GM18951 (cell line): ENCODE measurements around the gene GYG2.

Experiments used
- POLR2A ChIP-seq: IDR thresholded peaks from 4 replicates; pipeline ENCODE4 v1.6.1; 2011; ENCODE audit warnings: mild to moderate bottlenecking; ENCODE audit not compliant: insufficient read length, insufficient read depth; ENCODE audit errors: extremely low read depth
- in situ Hi-C: fragments of 300-500 bp; cut with MboI; formaldehyde crosslinking; loops from one replicate; pipeline ENCODE4 v1.12.0; 2022; ENCODE audit warnings: low sequenced_read_pairs, mixed read lengths, inconsistent platforms; ENCODE audit not compliant: unreplicated experiment

Gene GYG2

DNA sequence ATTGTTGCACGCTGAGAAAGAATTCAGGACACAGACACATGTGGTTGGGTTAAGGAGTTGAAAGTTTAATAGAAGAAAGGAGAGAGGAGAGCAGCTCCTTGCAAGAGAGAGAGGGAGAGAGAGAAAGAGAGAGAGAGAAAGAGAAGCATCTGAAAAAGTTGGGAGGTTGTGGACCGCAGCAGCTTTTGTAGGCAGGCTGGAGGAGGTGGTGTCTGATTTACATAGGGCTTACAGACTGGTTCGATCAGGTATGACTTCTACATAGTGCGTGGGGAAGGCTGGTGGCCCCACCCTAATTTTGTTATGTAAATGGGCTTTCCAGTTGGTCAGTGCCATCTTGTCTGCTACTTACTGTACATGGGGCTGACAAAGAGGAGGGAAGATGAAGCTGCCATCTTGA, 27.5 kb upstream of the GYG2 start:
- in situ Hi-C loops, result loop anchor here (25.0 kb wide), 1 partner anchor 1139 kb away; no protein-coding TSS in a partner anchor
- no peak for TF ChIP-seq POLR2A

DNA sequence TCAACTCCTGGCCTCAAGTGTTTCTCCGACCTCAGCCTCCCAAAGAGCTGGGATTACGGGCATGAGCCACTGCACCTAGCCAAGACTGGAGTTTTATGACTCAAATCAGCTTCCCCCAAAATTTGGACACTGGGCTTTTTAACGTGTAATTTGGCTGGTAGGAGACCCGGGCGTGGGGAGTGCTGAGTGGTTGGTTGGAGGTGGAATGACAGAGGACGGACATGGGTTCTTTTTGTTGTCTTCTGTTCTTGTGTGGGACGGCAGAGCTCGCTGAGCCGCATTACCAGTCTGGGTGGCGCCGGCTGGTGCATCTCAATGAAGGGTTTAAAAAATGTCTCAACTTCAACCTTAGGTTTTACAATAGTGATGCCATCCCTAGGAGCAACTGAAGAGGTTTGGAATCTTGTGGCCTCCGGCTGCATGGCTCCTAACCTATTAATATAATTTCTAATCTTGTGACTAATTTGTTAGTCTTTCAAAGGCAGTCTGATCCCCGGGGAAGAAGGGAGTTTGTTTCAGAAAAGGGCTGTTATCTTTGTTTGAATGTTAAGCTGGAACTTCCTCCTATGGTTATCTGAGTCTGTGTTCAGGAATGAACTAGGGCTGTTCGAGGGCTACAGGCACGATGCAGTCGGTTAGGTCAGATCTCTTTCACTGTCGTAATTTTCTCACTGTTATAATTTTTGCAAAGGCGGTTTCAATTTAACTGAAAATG, 26.2 kb upstream of the GYG2 start:
- in situ Hi-C loops, result loop anchor here (25.0 kb wide), 1 partner anchor 1140 kb away; no protein-coding TSS in a partner anchor

GRCh38 chrX:2803486-2803885, 25.2 kb upstream of the GYG2 start:
- in situ Hi-C loops, result loop anchor here (25.0 kb wide), 1 partner anchor 1141 kb away; no protein-coding TSS in a partner anchor

DNA sequence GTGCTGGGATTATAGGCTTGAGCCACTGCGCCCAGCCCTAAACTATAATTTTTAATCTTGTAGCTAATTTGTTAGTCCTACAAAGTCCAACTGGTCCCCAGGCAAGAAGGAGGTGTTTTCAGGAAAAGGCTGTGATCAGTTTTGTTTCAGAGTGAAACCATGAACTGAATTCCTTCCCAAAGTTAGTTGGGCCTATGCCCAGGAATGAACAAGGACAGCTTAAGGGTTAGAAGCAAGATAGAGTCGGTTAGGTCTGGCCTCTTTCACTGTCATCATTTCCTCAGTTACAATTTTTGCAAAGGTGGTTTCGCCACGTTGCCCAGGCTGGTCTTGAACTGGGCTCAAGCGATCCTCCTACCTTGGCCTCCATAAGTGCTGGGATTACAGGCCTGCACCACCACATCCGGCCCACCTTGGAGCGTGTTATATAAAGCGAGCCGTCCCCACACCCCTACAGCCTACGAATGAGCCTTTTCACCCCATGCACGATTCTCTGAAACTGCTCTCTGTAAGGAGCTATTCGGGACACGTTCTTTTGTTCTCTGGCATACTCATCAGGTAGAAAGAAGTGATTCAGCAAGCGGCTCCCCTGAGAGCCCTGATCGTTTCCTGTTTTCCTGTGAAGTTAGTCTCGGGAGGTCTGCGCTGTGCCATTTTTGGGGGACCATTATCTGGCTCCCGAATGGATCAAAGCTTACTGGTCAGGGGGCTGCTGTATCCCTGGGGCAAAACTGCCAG, 24.5 kb upstream of the GYG2 start:
- in situ Hi-C loops, result loop anchor here (25.0 kb wide), 1 partner anchor 1142 kb away; no protein-coding TSS in a partner anchor

DNA sequence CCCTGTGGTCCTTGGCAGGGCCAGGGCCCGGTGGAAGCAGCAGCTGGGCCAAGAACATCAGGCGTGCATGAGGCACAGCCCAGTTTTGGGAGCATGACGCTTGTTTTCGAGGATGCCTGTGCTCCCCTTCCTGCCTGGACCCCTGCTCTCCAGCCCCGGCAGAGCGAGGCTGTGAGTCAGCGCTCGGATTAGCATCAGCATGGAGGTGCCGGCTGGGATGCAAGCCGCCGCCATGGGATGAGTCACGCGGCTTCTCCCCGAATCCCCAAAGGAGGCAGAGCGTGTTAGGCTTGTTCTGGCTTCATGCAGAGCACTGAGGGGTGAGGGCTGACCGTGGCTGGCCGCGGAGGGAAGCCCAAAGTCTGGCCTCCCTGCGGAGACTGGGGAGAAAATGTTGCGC, 23.9 kb upstream of the GYG2 start:
- in situ Hi-C loops, result loop anchor here (25.0 kb wide), 1 partner anchor 1143 kb away; no protein-coding TSS in a partner anchor

- no peak for TF ChIP-seq POLR2A
- in situ Hi-C loops, result loop anchor here (5.0 to 25.0 kb wide), 2 partner anchors 159 to 1149 kb away; no protein-coding TSS in a partner anchor
Observed at GRCh38 chrX:2811271-2811670, 17.5 kb upstream of the GYG2 start.

- in situ Hi-C loops, result loop anchor here (5.0 to 25.0 kb wide), 2 partner anchors 160 to 1150 kb away; no protein-coding TSS in a partner anchor
Observed at GRCh38 chrX:2812161-2812907, 16.4 kb upstream of the GYG2 start.

DNA sequence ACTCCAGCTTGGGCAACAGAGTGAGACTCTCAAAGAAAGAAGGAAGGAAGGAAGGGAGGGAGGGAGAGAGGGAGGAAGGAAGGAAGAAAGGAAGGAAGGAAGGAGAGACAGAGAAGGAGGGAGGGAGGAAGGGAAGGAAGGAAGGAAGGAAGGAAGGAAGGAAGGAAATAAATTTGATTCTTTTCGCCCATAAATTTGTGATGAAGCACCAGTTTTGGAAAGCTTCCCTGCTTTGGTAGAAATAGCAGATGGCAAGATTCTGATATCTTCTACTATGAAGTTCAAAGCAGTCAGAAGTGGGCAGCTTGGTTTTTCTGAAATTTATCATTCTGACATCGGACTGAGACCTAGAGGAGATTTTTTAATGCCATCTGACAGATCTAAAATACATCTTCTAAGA, 11.7 kb upstream of the GYG2 start:
- no peak for TF ChIP-seq POLR2A
- in situ Hi-C loops, result loop anchor here (25.0 kb wide), 1 partner anchor 1155 kb away; no protein-coding TSS in a partner anchor

DNA sequence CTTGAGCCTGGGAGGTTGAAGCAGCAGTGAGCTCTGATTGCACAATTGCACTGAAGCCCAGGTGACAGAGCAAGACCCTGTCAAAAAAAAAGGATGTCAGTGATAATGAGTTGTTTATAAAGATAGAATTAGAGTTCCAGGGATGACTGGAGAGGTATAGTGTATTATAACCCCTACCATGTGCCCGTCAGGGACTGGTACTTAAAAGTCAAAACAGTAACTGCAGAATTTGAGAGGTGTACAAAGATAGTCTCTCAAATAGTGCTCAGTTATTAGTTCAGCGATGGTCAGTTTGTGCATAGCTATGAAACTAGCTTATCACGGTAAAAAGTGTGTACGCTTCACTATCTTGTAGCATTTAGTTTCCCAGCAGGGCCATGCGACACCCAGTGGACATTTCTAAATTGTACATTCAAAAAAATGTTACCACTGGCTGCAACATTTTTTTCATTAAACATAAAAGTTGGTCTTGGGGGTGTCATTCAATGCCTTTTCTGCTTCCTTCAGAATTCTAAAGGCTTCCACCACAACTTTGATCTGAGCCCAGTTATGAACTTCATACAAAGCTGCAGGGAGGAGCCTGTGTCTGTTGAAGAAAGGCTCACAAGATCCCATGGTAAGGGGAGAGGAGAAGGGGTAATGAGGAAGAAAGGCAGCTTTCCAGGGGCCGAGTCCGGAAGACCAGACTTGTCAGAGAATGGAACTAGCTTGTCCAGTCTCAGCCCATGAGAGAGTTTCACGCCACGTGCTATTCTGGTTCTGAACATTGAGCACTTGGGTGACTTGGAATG, 9.2 kb upstream of the GYG2 start:
- TF ChIP-seq POLR2A, result no peak

GRCh38 chrX:2820136-2820771, 8.5 kb upstream of the GYG2 start:
- in situ Hi-C loops, result loop anchor here (25.0 kb wide), 1 partner anchor 1158 kb away; no protein-coding TSS in a partner anchor
- TF ChIP-seq POLR2A, result no peak

More for the DNA sequence above, 9.2 kb upstream of the GYG2 start:
- in situ Hi-C loops, result loop anchor here (25.0 kb wide), 1 partner anchor 1157 kb away; no protein-coding TSS in a partner anchor

DNA sequence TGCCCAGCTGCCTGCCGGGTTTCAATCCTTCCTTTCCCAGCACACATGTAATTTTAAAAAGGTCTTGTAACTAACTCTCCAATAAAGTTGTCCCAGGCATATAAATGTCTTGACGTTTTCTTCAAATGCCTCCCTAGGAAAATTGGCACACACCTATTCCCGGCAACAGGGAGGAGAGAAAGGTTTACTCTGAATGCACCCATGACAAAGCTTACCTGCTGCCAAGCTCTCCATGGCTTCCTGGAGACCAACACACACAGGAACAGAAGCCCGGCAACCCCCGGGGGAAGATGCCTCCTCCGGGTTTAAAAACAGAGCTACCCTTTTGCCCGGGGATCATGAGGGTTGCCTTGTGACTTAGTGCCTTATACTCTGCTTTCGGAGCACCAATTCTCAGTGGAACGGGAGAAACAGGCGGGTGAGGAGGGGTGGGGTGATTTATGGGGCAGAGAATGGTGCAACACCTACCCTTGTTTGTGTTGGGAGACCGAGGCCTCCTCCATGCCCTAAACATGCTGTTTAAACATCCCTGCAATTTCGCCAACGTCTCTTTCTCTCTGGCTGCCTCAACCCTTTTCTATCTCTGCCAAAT, 4.8 kb upstream of the GYG2 start:
- TF ChIP-seq POLR2A, result no peak
- in situ Hi-C loops, result loop anchor here (25.0 kb wide), 1 partner anchor 1162 kb away; no protein-coding TSS in a partner anchor

DNA sequence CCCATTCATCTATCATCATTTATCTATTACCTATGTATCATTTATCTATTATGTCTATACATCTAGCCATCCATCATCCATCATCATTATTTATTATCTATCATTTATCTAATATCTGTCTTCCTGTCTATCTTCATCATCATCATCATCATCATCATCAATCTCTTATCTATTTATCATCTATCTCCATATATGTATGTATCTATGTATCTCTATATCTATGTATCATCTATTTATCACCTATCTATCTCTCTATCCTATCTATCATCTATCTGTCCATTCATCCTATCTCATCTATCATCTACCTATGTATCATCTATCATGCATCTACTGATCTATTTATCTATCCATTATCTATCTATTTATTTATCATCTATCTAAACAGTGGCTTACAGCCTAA, 3.8 kb upstream of the GYG2 start:
- in situ Hi-C loops, result loop anchor here (25.0 kb wide), 1 partner anchor 1163 kb away; no protein-coding TSS in a partner anchor
- TF ChIP-seq POLR2A, result no peak

DNA sequence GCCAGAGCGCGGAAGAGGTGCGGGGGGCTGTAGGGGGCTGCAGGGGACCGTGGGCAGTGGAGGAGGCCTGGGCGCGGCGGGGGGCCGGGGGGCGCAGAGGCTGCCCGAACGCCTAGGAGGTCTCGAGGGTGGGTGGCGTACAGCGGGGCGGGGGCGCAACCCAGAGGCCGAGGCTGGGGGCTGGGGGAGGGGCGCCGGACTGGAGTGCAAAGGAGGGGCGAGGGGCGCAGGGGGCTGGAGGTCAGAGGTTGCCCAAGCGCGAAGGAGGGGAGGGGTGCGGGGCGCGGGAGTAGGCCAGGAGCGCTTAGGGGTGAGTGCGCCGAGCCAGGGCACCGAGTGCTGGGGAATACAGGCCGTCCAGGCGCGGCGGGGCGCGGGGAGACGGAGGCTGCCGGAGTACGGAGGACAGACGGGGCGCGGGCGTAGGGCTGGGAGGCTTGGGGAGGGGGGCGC, 255 bp downstream of the GYG2 start:
- no peak for TF ChIP-seq POLR2A
- in situ Hi-C loops, result no loop called here
